MCF 10A (cell line): Measurements from ENCODE around the gene LCA5. TPM values are rescaled to one million over a fixed set of nuclear protein-coding genes. Genes with fewer than 3 reads are reported as not detected.

Experiments used
- BruUV-seq: library from RNA; stranded (reverse); fragments of 400-500 nt; replicated peaks from 2 replicates; lab custom pipeline; 2021; lab: Mats Ljungman, UMichigan
- CTCF ChIA-PET: fragments of 300-600 bp; sonication (Branson Sonifier 250); formaldehyde crosslinking; extraction: SDS; loops from one replicate; lab custom pipeline; 2021; ENCODE audit warnings: antibody characterized with exemption, inconsistent platforms; lab: Yijun Ruan, JAX
- POLR2A ChIA-PET: fragments of 300-600, 350-650 bp; sonication (Branson Sonifier 250); formaldehyde crosslinking; extraction: SDS; loops from one replicate; lab custom pipeline; 2020; ENCODE audit warnings: antibody characterized with exemption, inconsistent platforms; lab: Yijun Ruan, JAX
- DNase-seq: peaks from one replicate; pipeline ENCODE4 v3.0.0-alpha.2; 2018; ENCODE audit not compliant: unreplicated experiment
- H3K27ac Mint-ChIP-seq: one replicate; pipeline ENCODE4 v1.8.0; 2022; ENCODE audit warnings: mild to moderate bottlenecking, low read depth, mixed read lengths; ENCODE audit not compliant: unreplicated experiment
- H3K27me3 Mint-ChIP-seq: one replicate; pipeline ENCODE4 v1.8.0; 2022; ENCODE audit warnings: mixed read lengths; ENCODE audit not compliant: insufficient read depth, unreplicated experiment
- H3K36me3 Mint-ChIP-seq: one replicate; pipeline ENCODE4 v1.8.0; 2022; ENCODE audit warnings: mild to moderate bottlenecking, moderate library complexity, mixed read lengths; ENCODE audit not compliant: insufficient read depth, unreplicated experiment
- H3K4me1 Mint-ChIP-seq: one replicate; pipeline ENCODE4 v1.8.0; 2022; ENCODE audit warnings: mixed read lengths; ENCODE audit not compliant: insufficient read depth, unreplicated experiment
- H3K4me3 Mint-ChIP-seq: one replicate; pipeline ENCODE4 v1.8.0; 2022; ENCODE audit warnings: mild to moderate bottlenecking, moderate library complexity, mixed read lengths; ENCODE audit not compliant: unreplicated experiment
- H3K9me3 Mint-ChIP-seq: one replicate; pipeline ENCODE4 v1.8.0; 2022; ENCODE audit warnings: mixed read lengths; ENCODE audit not compliant: unreplicated experiment
- CTCF ChIP-seq: fragments of 200-600 bp; IDR thresholded peaks from one replicate; pipeline ENCODE4 v1.8.0; 2022; ENCODE audit warnings: antibody characterized with exemption, mild to moderate bottlenecking; ENCODE audit not compliant: unreplicated experiment
- intact Hi-C: fragments of 100-400 bp; cut with micrococcal nuclease; formaldehyde crosslinking; loops from 2 replicates; pipeline ENCODE4 v1.14.1; 2022
- total RNA-seq: library from RNA; stranded (reverse); gene quantifications from 2 replicates; pipeline ENCODE4 v1.2.3, GENCODE V29; 2022

LCA5 gene
- total RNA-seq, 1 experiment from 2014 or later: 4.5 TPM

GRCh38 chr6:79520534-79520933 is 16.7 kb downstream of the LCA5 start:
- ChIA-PET CTCF (no interaction called here), POLR2A (interaction anchor here (1.9 kb wide), 1 partner anchor 16 kb away, joined by 10 read pairs; the partner anchor contains the start of gene LCA5)
- Mint-ChIP-seq H3K27me3 (no peaks in the 10 kb centered on the region), H3K27ac (no peak overlapping the region), H3K4me3 (no peak overlapping the region), H3K9me3 (no peaks in the 10 kb centered on the region), H3K4me1 (peaks cover 4% of the 10 kb centered on the region), H3K36me3 (peaks cover 6% of the 10 kb centered on the region)
- intact Hi-C loops: no loop called here
- no TSS peak for BruUV-seq
- no peak for TF ChIP-seq CTCF
- DNase-seq: no peak

- BruUV-seq: no TSS peak
- H3K27me3 Mint-ChIP-seq: no peaks in the 10 kb centered on the region
- H3K4me1 Mint-ChIP-seq: no peaks in the 10 kb centered on the region
- no peaks in the 10 kb centered on the region for H3K9me3 Mint-ChIP-seq
- intact Hi-C loops: no loop called here
- ChIA-PET POLR2A (interaction anchor here (0.7 to 2.0 kb wide), 2 partner anchors 18 to 603 kb away, joined by 3 to 5 read pairs; partner anchors contain the start of gene LCA5), CTCF (no interaction called here)
- no peak overlapping the region for H3K4me3 Mint-ChIP-seq
- no peak overlapping the region for H3K27ac Mint-ChIP-seq
- DNase-seq: no peak
- no peak for TF ChIP-seq CTCF
- peaks cover 6% of the 10 kb centered on the region for H3K36me3 Mint-ChIP-seq
Measured at GRCh38 chr6:79518842-79519241, 18.4 kb downstream of the LCA5 start.

- no peak overlapping the region for H3K27ac Mint-ChIP-seq
- no peak overlapping the region for H3K4me3 Mint-ChIP-seq
- no peaks in the 10 kb centered on the region for H3K4me1 Mint-ChIP-seq
- no peak for TF ChIP-seq CTCF
- no peaks in the 10 kb centered on the region for H3K27me3 Mint-ChIP-seq
- H3K36me3 Mint-ChIP-seq: peaks cover 18% of the 10 kb centered on the region
- ChIA-PET CTCF (no interaction called here), POLR2A (interaction anchor here (1.0 kb wide), 1 partner anchor 22 kb away, joined by 5 read pairs; the partner anchor contains the start of gene LCA5)
- H3K9me3 Mint-ChIP-seq: no peaks in the 10 kb centered on the region
- DNase-seq: no peak
- intact Hi-C loops: no loop called here
- no TSS peak for BruUV-seq
Measured at GRCh38 chr6:79515436-79515835, 21.8 kb downstream of the LCA5 start.

- BruUV-seq: no TSS peak
- intact Hi-C loops: no loop called here
- Mint-ChIP-seq H3K36me3 (peaks cover 12% of the 10 kb centered on the region), H3K27me3 (no peaks in the 10 kb centered on the region), H3K27ac (no peak overlapping the region), H3K4me3 (no peak overlapping the region), H3K9me3 (no peaks in the 10 kb centered on the region), H3K4me1 (no peaks in the 10 kb centered on the region)
- CTCF ChIA-PET: interaction anchor here (0.5 to 0.6 kb wide), 2 partner anchors 159 to 593 kb away, joined by 3 read pairs; no protein-coding TSS in a partner anchor
- DNase-seq: no peak
- POLR2A ChIA-PET: interaction anchor here (0.8 to 1.4 kb wide), 3 partner anchors 9 to 24 kb away, joined by 3 to 4 read pairs (median 3); partner anchors contain the start of gene LCA5
- no peak for TF ChIP-seq CTCF
Measured at GRCh38 chr6:79513111-79513510, 24.1 kb downstream of the LCA5 start.
